ENCODE measurements around the gene CHCHD2.

The CHCHD2 gene

DNA sequence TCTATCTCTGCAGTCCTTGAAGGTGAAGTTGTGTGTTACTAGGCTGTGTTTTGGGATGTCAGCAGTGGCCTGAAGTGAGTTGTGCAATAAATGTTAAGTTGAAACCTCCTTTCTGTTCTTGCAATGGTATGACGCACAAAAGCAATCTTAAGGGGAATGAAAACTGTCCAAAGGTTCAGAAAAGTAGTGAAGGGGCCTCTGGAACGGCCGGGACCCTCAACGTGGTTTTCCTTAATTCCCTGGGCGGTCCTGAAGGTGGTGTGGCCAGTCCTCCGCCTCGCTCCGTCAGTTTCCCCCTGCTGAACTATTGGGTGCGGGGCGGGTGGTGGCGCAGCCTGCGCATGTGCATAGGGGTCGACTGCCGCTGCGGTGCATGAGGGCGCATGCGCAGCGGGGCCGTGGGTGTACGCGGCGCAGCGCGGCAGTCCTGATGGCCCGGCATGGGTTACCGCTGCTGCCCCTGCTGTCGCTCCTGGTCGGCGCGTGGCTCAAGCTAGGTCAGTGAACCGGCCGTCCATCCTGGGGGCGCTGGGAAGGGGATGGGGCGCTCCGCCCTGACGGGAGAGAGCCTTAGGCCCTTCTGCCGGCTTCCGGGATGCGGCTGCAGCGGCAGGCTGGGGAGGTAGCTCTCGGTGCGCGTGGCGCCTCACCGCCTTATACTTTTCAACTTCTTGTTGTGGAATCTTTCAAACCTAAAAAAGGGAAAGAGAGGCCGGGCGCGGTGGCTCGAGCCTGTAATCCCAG, 42.2 kb downstream of the CHCHD2 start, which contains the start of gene SUMF2:
Gene SUMF2 (plus strand): TSS at position 405 of the 744 bp plus-strand sequence. CDS start 26 bp downstream, at position 431.
- TF ChIP-seq EZH2phosphoT487 (IDR thresholded peaks at IDR 0.05; ENCODE audit: borderline replicate concordance, low read length) (no peak), CTCF (IDR thresholded peaks at IDR 0.05; ENCODE audit: low read depth, low read length, poor library complexity, severe bottlenecking) (peak; percentile 45)
- Histone ChIP-seq H3F3A (ENCODE audit: control insufficient read depth, insufficient read depth) (peaks cover 52% of the 10 kb centered on the region), H3K27me3 (ENCODE audit: control insufficient read depth, low read length) (no peaks in the 10 kb centered on the region), H3K4me3 (ENCODE audit: low read length) (peak within 1 kb of the TSS; percentile 90), H3K9me3 (ENCODE audit: control insufficient read depth, insufficient read depth, low read length) (no peaks in the 10 kb centered on the region), H3K27ac (ENCODE audit: low read depth, low read length) (peak within 1 kb of the TSS; percentile 76), H3K4me1 (ENCODE audit: control insufficient read depth, low read length) (peaks cover 47% of the 10 kb centered on the region), H3K9me2 (replicated peaks; ENCODE audit: control insufficient read depth, low read length) (no peaks in the 10 kb centered on the region), H3K4me2 (ENCODE audit: low read length) (peak within 1 kb of the TSS; percentile 65), H4K20me1 (ENCODE audit: control insufficient read depth, insufficient read depth, low read depth, low read length) (no peaks in the 10 kb centered on the region), H3K79me2 (ENCODE audit: control insufficient read depth, low read length) (peaks cover 49% of the 10 kb centered on the region), H3K36me3 (ENCODE audit: control insufficient read depth, low read length) (peaks cover 70% of the 10 kb centered on the region)

GRCh38 chr7:56063500-56063881, 42.8 kb downstream of the CHCHD2 start:
- no peaks in the 10 kb centered on the region for H3K9me2 ChIP-seq (replicated peaks; ENCODE audit: control insufficient read depth, low read length)
- peaks cover 52% of the 10 kb centered on the region for H3K79me2 ChIP-seq (ENCODE audit: control insufficient read depth, low read length)
- H3K27ac ChIP-seq (ENCODE audit: low read depth, low read length) = peak overlapping the region; percentile 76
- H3K36me3 ChIP-seq (ENCODE audit: control insufficient read depth, low read length) = peaks cover 70% of the 10 kb centered on the region
- H3K4me2 ChIP-seq (ENCODE audit: low read length) = peak overlapping the region; percentile 65
- no peaks in the 10 kb centered on the region for H3K27me3 ChIP-seq (ENCODE audit: control insufficient read depth, low read length)
- H3K9me3 ChIP-seq (ENCODE audit: control insufficient read depth, insufficient read depth, low read length) = no peaks in the 10 kb centered on the region
- peaks cover 58% of the 10 kb centered on the region for H3F3A ChIP-seq (ENCODE audit: control insufficient read depth, insufficient read depth)
- TF ChIP-seq CTCF (IDR thresholded peaks at IDR 0.05; ENCODE audit: low read depth, low read length, poor library complexity, severe bottlenecking) (no peak), EZH2phosphoT487 (IDR thresholded peaks at IDR 0.05; ENCODE audit: borderline replicate concordance, low read length) (no peak)
- peaks cover 49% of the 10 kb centered on the region for H3K4me1 ChIP-seq (ENCODE audit: control insufficient read depth, low read length)
- no peaks in the 10 kb centered on the region for H4K20me1 ChIP-seq (ENCODE audit: control insufficient read depth, insufficient read depth, low read depth, low read length)
- H3K4me3 ChIP-seq (ENCODE audit: low read length) = peak overlapping the region; percentile 90

GRCh38 chr7:56062382-56062781, 43.9 kb downstream of the CHCHD2 start:
- no peak for TF ChIP-seq EZH2phosphoT487 (IDR thresholded peaks at IDR 0.05; ENCODE audit: borderline replicate concordance, low read length)
- TF ChIP-seq CTCF (IDR thresholded peaks at IDR 0.05; ENCODE audit: low read depth, low read length, poor library complexity, severe bottlenecking) = no peak
- H3K36me3 ChIP-seq (ENCODE audit: control insufficient read depth, low read length) = peaks cover 77% of the 10 kb centered on the region
- peaks cover 66% of the 10 kb centered on the region for H3F3A ChIP-seq (ENCODE audit: control insufficient read depth, insufficient read depth)
- no peaks in the 10 kb centered on the region for H3K9me3 ChIP-seq (ENCODE audit: control insufficient read depth, insufficient read depth, low read length)
- peak overlapping the region; percentile 6; the same call in 1 of the 2 replicates for H3K4me2 ChIP-seq (ENCODE audit: low read length)
- no peaks in the 10 kb centered on the region for H3K27me3 ChIP-seq (ENCODE audit: control insufficient read depth, low read length)
- no peak overlapping the region for H3K4me3 ChIP-seq (ENCODE audit: low read length)
- H3K79me2 ChIP-seq (ENCODE audit: control insufficient read depth, low read length) = peaks cover 59% of the 10 kb centered on the region
- no peaks in the 10 kb centered on the region for H3K9me2 ChIP-seq (replicated peaks; ENCODE audit: control insufficient read depth, low read length)
- peak overlapping the region; percentile 76 for H3K27ac ChIP-seq (ENCODE audit: low read depth, low read length)
- no peaks in the 10 kb centered on the region for H4K20me1 ChIP-seq (ENCODE audit: control insufficient read depth, insufficient read depth, low read depth, low read length)
- peaks cover 57% of the 10 kb centered on the region for H3K4me1 ChIP-seq (ENCODE audit: control insufficient read depth, low read length)

Data from DOHH2 (cell line).